Hematopoietic multipotent progenitor cell (in vitro differentiated cells): ENCODE data around the gene C1QTNF3. TPM values are rescaled to one million over a fixed set of nuclear protein-coding genes. Genes with fewer than 3 reads are reported as not detected.
"Not testable (repeated sequence)": the region's sequence is repeated elsewhere in the genome, so short reads cannot be mapped to it uniquely, and the experiment has no call there.

Experiments used
- DNase-seq, 3 donors: peaks; one replicate each; pipeline ENCODE4 v3.0.0-alpha.2; 2011 to 2015; ENCODE audit warnings: low read depth in 2 of 3, low spot score in 2 of 3
- total RNA-seq: library from RNA; depleted of rRNA; stranded (reverse); fragments of >200 nt; gene quantifications from one replicate; pipeline ENCODE4 v1.2.3, GENCODE V29; 2012

C1QTNF3 gene
- total RNA-seq, 1 donor, result 5.1 TPM

GRCh38 chr5:34053133-34053532 lies 10.1 kb upstream of the C1QTNF3 start:
- no peak for DNase-seq

GRCh38 chr5:34051374-34051980 lies 8.5 kb upstream of the C1QTNF3 start:
- no peak for DNase-seq

- DNase-seq, result no peak
Observed at GRCh38 chr5:34047774-34048572, 5.0 kb upstream of the C1QTNF3 start.

- DNase-seq, result no peak
Observed at GRCh38 chr5:34047143-34047542, 4.1 kb upstream of the C1QTNF3 start.

GRCh38 chr5:34045996-34046395 lies 3.0 kb upstream of the C1QTNF3 start:
- DNase-seq, result no peak

GRCh38 chr5:34045023-34045422 lies 2.0 kb upstream of the C1QTNF3 start:
- no peak for DNase-seq

- no peak for DNase-seq
Observed at GRCh38 chr5:34042321-34042720, 692 bp downstream of the C1QTNF3 start.

- DNase-seq, result no peak
Observed at GRCh38 chr5:34041247-34041972, 1.6 kb downstream of the C1QTNF3 start.

GRCh38 chr5:34040472-34040871 lies 2.5 kb downstream of the C1QTNF3 start:
- DNase-seq, result no peak

- no peak for DNase-seq
Observed at GRCh38 chr5:34039398-34040157, 3.4 kb downstream of the C1QTNF3 start.

- DNase-seq, result no peak
Observed at GRCh38 chr5:34038838-34039237, 4.2 kb downstream of the C1QTNF3 start.

GRCh38 chr5:34038390-34038789 lies 4.6 kb downstream of the C1QTNF3 start:
- DNase-seq, result no peak

GRCh38 chr5:34037726-34038125 lies 5.3 kb downstream of the C1QTNF3 start:
- no peak for DNase-seq

- no peak for DNase-seq
Observed at GRCh38 chr5:34035756-34036155, 7.3 kb downstream of the C1QTNF3 start.

GRCh38 chr5:34034534-34035327 lies 8.3 kb downstream of the C1QTNF3 start:
- no peak for DNase-seq

- DNase-seq, result no peak
Observed at GRCh38 chr5:34031966-34032365, 11.0 kb downstream of the C1QTNF3 start.

GRCh38 chr5:34031117-34031516 lies 11.9 kb downstream of the C1QTNF3 start:
- no peak for DNase-seq

- DNase-seq, result not testable (repeated sequence)
Observed at GRCh38 chr5:34030585-34030984, 12.4 kb downstream of the C1QTNF3 start.

- DNase-seq, result no peak
Observed at GRCh38 chr5:34030048-34030447, 13.0 kb downstream of the C1QTNF3 start.

- DNase-seq, result no peak
Observed at GRCh38 chr5:34028349-34028748, 14.7 kb downstream of the C1QTNF3 start.
